NCI-H187 (cell line): ENCODE results near the gene SUSD3.

ENCODE experiments used
- DNase-seq, 2 experiments: peaks; one replicate each; lab custom pipeline; 2025; lab: John Stamatoyannopoulos, UW

SUSD3 gene

DNA sequence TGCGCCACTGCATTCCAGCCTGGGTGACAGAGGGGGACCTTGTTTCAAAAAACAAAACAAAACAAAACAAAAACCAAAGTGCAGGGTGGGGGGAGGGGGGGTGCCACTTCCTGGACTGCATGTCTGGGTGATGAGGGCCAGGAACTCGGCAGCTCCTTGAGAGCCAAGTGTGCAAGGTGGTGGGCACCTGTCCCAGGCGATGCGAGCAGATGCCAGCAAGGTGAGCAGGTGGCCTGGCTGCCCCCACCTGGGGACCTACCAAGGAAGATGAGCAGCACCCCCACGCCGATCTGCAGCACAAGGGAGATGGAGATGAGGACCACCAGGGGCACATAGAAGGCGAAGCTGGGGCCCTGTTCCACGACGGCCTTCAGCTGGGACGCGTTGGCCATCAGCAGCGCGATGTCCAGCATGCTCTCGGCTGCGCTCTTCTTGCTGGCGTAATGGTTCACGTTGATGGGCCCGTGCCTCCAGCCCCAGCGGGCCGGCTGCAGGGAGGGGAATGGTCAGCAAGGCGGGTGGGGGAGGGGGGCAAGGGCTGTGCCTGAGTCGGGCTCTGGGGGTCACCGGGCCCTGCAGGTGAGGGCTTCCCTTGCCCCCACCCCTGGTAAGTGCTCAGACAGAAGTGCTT lies 67.8 kb downstream of the SUSD3 start:
- no peak for DNase-seq

DNA sequence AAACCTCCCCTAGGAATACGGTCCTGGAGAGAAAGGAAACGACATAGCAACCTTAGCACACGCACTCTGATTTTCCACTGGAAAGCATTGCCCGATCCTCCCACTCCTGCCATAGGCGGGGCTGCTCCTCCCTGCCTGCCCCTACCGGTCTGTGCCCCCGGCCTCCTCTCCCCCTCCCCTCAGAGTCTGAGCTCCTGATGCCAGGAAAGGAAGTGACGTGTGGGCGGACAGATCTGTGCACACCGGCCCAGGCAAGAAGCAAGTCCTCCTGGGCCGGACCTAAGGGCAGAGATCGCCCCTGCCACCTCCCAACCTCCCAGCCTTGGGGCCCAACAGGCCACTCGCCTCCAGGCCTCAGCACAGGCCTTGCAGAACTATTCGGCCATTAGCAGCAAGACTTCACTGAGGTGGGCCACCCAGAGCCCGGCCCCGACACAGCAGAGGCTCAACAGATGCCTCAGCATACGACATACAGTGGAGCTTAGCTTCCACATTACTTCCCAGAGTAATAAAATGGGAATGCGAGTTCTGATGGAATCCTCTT lies 68.4 kb downstream of the SUSD3 start:
- no peak for DNase-seq

DNA sequence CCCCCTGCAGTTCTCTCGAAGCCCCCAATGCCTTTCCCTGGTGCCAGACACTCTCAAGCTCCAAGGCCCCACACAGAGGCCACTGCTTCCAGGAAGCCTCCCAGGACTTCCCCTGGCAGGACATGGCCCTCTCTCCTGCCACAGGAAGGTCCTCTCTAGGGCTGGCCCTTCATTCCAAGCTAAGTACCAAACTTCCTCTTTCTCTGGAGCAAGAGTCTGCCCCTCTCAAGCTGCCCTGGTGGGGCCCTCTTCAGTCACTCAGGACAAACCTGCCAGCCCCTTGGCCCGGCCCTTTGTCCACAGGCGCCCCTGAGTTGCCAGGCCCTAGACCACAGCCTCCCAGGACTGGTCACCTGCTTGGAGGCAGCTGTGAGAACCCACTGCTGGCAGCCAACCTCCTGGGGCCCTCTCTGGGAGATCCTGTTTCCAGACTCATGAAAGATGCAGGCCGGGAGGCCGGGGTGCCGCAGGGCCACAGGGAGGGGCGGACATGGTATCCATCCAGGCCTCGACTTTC lies 69.0 kb downstream of the SUSD3 start:
- DNase-seq = no peak

DNA sequence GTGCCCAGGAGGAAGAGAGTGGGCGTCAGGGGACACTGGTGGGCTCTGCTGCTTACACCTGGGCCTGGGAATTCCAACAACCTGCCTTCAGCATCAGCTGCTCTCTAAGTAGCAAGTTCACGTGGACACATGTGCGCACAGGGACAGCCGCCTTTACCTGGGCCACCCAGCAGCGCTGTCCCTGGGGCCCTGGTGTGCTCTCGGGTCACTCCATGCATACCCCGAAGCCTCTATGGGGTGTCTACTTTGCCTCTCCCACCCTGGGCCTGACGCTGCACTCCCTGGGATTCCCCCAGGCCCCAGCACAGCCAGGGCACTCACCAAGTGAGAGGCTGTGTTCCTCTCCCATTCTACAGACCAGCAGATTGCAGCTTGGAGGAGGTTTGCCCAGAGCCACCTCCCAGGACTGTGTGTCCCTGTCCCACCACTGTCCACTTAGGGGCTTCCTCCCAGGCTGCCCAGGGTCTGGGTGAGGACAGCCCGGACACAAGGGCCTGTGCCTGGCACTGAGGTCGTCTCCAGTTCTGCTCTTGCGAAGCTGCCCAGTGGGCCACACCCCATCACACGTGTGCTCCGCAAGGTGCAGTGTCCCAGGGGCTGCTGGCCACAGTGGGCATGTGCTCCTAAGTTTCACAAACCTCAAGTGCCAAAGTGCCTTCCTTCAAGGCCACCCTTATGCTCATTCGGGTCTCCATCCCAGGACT lies 69.7 kb downstream of the SUSD3 start:
- DNase-seq = no peak

- DNase-seq = no peak
These were observed 70.3 kb downstream of the SUSD3 start for GRCh38 chr9:93128715-93129224.

DNA sequence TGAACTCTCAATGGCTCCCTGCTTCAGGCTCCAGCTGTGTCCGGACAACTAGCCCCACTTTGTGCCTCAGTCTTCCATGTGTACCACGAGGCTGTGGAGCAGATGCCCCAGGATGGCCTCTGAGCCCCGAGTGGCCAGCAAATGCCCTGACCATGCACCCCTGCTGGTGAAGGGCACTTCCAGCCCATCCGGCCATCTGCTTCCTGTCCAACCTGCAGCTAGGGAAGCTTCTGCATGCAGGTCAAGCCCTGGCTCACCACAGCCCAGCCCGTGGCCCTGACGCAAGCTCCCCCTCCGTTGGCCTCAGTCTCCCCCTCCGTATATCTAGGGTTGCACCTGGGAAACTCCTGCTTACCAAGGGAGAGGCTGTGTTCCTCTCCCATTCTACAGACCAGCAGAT lies 70.8 kb downstream of the SUSD3 start:
- no peak for DNase-seq

DNA sequence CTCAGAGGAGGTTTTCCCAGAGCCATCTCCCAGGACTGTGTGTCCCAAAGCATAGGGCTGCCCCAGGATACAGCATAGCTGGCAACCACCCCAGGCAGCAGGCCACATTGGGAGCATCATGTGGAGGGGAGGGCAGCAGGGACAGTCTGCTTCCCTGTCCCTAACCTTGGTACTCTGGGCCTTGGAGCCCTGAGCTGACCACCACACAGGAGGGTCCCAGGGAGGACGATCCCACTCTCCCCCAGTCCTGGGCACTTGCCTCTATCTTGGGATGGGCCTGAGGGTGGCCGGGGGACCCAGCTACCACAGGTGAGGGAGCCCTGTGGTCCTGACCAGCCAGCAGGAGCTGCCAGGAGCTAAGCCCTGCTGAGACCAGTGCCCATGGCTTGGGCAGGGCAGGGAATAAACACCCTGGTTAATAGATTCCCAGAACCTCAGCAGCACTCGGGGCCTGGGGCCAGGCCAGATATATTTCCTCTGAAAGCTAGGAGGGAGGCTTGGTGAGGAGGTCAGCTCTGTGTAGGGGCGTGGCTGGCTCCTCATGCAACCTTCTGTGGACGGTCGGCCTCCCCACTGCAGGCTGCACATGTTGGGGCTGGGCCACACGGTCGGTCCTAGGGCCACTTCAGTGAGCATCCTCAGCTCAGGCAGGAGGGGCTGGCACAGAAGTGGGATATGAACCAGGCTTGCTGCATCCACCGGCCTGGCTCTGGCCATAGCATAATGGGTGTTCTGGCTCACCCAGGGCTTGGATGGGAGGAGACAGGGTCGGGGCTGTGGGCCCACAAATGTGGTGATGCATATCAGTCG lies 71.4 kb downstream of the SUSD3 start:
- DNase-seq = no peak

DNA sequence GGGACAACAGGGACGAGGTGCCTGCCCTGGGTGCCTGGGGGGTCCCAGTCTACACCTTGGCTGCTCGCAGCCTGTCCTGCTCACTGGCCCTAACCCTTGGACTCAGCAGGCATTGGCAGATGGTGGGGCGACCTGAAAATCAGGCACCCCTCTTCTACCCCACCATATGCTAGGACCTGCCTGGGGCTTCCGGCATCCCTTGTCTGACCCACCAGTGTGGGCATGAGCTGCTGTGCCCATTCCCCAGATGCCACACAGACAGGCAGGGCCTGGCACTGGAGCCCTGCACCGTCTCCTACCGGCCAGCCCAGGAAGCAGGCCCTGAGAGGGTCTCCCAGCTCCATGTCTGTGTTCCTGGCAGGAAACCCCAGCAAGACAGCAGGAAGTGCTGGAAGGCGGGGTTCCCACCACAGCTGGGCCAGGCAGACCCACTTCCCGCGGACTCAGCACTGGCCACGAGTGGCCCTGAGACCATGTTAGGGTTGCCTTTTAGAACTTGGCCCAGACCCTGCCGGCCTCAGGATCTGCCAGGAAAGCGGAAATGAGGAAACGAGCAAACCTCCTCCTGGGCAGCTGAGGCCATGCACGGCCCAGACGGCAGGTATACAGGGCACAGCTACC lies 72.5 kb downstream of the SUSD3 start:
- DNase-seq = no peak

DNA sequence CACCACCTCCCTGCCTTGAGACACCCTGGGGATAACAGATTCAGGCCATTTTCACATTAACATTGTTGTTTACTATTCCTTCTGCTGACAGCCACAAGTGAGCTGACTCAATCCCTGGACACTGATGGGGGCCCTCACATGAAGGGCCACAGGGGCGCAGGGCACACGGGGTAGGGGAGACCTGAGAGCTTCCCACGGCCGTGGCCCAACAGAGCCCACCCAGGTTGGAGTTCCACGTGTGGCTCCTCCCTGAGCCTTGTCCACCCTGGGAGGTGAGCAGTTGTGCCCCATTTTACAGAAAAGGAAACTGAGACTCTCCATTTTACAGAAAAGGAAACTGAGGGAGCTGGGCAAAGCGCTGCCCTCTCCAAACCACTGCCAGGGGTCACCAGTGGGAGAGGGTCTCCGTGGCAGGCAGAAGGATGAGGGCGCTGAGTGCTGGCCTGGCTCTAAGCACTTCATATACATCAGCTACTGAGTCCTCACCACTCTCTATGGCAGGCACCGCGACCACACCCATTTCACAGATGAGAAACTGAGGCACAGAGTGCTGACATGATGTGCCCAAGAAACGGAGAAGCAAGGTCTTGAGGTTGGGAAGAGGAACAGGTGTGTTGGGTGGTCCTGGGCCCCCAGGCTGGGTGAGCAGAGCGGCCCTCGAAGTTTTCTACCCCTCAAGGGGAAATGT lies 73.2 kb downstream of the SUSD3 start:
- no peak for DNase-seq

DNA sequence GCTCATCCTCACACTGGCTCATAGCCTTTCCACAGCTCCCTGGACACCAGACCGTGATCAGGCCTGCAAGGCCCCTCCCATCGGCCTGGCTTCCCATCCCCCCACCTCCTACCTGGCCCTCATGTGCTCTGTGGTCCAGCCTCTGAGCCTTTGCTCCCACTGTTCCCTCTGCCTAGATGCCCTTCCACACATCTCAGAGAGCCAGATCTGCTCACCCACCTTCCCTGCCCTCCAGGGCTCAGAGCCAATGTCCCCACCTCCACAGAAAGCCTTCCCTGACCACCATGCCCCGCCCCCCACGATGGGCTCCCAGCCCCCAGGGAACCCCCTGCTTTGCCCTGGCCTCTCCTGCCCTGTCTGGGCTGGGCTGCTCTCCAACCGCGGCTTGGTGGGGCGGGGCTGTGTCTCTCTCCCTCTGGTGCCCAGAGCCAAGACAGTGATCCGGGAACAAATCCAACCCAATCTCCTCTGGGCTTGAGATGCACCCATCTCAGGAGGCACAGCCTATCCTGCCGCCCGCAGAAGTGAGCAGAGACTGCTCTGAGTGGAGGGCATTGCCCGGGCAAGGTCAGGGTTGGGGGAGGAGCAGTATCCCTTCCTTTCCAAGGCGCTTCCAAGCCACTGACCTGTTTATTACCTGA lies 73.9 kb downstream of the SUSD3 start:
- no peak for DNase-seq

- no peak for DNase-seq
These were observed 74.6 kb downstream of the SUSD3 start for GRCh38 chr9:93132946-93133680.

GRCh38 chr9:93133681-93134014 lies 75.1 kb downstream of the SUSD3 start:
- no peak for DNase-seq

GRCh38 chr9:93134015-93134739 lies 75.7 kb downstream of the SUSD3 start, which contains the start of gene NINJ1:
NINJ1 (minus strand) TSS chr9:93134251; CDS start chr9:93134217, 34 bp downstream.
- DNase-seq = peak in 1 of 2 experiments; percentile 54
